Testis (tissue), 2 donors: ENCODE data around the gene RBPMS2.

Experiments used
- POLR2A ChIP-seq: fragments of 450-650 bp; IDR thresholded peaks from one replicate; pipeline ENCODE4 v1.6.1; 2017; ENCODE audit warnings: antibody characterized with exemption, mild to moderate bottlenecking, moderate library complexity
- TF ChIP-seq, protein P1 (sequence below), 3 experiments: fragments of 450-650 bp in 2 of 3; fragments of 200-600 bp in 1 of 3; sonication (generic) in 1 of 3; IDR thresholded peaks; one replicate each; pipeline ENCODE4 v1.5.1; 2016 to 2019; ENCODE audit warnings: antibody characterized with exemption in 3 of 3, mild to moderate bottlenecking in 2 of 3, moderate library complexity in 1 of 3

DNA sequence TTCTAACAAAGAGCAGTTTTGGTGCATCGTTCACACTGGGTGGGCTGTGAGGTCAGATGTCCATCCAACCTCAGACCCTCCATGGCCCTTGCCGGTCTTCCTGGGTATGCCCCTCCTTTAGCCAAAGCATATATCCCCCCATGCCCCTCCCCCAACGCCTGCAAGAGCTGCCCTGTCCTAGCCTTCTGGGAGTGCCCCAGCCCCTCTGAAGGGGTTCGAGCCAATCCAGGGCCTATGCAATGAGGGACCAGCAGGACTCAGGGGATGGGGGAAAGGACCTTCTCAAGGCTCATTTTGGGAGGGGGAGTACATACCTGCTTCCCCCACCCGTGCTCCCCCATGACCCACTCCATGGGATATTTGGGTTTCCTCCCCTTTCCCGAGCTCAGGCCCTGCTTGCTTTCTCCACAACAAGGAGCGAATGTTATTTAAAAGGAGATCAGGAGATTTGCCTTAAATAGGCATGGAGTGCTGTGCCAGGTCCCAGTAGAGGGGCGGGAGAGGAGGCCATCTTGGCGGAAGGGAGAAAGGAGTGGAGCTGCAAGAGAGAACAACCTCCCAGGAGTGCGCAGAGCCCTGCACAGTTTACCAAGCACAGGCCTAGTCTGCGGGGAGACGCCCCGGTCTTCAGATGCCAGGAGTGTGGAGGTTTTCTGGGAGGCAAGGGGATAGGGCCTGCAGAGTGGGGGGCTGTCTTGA, 31.8 kb upstream of the RBPMS2 start:
- TF ChIP-seq POLR2A, result no peak
- TF ChIP-seq, protein P1, sequence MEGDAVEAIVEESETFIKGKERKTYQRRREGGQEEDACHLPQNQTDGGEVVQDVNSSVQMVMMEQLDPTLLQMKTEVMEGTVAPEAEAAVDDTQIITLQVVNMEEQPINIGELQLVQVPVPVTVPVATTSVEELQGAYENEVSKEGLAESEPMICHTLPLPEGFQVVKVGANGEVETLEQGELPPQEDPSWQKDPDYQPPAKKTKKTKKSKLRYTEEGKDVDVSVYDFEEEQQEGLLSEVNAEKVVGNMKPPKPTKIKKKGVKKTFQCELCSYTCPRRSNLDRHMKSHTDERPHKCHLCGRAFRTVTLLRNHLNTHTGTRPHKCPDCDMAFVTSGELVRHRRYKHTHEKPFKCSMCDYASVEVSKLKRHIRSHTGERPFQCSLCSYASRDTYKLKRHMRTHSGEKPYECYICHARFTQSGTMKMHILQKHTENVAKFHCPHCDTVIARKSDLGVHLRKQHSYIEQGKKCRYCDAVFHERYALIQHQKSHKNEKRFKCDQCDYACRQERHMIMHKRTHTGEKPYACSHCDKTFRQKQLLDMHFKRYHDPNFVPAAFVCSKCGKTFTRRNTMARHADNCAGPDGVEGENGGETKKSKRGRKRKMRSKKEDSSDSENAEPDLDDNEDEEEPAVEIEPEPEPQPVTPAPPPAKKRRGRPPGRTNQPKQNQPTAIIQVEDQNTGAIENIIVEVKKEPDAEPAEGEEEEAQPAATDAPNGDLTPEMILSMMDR (IDR thresholded peaks at IDR 0.05), result no peak
